ENCODE results near the gene AMDHD2.
A peak's percentile ranks its signal among the peaks of the same experiment; 100 is the strongest.

AMDHD2 gene

DNA sequence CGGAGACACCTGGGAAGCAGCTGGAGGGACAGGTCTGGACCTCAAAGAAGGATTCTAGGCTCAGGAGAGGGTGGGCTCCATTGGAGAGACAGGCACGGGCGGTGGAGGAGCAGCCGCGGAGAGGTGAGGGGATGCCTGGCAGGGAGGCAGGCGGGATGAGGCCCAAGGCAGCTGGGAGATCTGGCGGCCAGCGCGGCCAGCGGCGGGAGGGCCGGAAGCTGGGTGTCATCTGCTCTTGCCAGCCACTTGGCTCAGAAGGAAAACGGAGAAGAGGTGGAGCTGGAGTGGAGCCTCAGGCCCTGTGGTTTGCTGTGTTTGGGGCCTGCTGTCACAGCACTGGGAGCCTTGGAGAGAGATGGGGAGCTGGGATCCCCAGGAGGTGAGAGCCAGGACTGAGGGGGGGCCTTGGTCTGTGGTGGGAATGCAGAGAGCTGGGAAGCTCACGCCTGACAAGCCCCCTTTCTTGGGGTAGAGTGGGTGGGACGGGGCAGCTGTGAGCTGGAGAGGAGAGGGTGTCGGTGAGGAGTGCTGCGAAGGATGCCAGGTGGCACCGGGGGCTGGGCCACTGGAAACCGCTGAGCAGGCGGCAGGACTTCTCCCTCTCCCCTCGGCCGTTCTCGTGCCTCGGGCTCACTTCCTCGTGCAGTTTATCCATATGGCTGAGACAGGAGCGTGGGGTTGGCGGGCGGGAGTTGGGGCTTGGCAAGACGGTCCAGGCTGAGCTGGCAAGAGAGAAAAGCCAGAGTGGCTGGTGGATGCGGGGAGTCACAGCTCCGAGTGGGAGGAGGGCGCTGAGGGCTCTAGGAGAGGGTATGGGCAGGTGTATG, 37.2 kb upstream of the AMDHD2 start:
- no peak for DNase-seq (ENCODE audit: low spot score)

DNA sequence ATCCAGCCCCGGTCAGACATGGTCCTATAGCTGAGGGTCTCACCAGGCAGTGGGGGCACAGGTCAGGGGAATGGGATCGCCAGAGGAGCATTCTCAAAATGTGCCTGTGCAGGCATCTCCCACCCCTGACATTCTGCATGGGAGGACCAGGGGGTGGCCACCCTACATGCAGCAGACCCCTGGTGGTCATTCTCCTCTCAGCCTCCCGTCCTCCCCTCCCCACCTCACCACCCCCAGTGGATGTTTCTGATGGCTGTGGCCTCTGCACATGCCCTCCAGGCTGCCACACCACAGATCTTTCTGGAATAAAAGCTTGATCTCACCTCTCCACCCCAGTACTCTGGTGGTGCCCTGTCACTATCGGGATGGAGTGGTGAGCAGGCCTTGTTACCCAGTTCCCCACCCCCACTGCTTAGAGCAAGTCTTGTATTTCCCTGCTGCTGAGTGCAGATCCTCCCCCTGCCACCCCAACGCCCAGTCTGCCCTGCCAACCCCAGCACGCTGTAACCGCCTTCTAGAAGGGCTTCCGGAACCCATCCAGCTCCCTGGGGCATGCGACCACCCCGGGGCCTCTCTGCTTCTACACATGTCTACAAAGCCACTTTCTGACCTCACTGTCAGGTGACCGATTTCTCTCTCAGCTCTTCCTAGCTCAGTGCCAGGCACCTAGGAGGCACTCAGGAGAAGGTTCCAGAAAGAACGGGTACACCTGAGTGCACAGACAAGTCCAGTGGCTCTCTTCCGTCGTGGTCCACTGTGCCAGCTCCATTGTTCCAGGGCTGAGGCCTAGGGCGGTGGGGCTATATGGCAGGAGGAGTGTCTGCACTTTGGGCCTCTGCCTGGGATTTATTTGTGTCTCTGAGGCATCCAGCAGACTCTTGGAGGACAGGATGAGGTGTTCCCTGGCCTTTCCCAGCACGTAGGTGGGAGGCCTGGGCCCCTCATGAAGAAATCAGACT, 36.0 kb upstream of the AMDHD2 start:
- DNase-seq (ENCODE audit: low spot score): no peak

DNA sequence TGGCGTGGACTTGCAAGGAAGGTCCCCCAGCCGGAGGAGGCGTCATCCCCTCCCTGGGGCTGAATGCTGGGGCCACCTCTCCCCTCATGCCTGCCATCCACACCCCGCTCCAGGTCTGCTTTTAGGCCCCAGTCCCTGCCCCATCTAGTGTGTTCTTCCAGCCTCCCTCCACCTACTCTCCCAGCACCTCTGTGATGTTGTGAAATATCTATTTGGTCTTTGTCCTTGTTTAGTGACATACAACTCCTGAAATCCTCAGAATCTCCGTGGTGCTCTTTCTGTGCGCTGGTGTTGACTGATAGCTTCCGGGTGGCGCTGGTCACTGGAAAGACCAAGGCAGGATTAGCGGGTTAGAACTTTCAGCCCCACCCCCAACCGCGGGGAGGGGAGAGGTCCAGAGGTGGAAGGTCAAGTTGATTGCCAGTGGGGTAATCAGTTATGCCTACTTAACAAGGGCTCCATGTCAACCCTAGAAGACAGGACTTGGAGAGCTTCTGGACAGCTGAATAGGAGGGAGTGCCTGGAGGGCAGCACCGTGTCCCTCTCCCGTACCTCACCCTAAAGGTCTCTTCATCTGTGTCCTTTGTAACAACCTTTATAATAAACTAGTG, 35.2 kb upstream of the AMDHD2 start:
- no peak for DNase-seq (ENCODE audit: low spot score)

DNA sequence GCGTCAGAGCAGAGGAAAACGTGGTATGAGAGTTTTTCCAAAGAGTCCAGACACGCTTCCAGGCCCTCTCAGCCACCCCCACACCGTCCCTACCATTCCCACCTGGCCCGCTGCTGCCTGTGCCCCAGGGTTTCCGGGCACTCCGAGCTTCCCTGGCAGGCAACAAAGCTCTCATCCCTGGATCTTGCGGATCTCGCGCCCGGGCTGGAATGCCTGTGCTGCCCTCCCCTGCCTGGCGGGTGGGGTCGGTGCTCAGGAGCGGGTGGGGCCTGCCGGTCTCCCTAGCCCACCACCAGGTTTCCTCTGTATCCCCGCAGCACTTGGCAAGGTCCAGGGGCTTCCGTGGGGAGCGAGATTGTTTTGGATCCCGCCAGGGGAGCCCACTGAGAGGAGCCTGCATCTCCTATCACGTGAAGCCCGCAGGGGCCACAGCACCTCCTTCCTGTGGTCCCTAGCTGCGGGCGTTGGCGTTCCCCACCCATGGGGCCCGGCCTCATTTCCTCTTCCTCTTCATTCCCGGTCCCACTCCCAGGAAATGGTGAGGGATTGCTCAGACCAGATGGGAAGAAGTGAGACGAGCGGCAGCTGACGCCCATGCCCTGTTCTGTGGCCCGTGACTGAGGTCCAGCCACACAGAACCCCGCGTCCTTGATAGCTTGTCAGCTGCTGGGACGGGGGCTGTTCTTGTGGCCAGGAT, 34.2 kb upstream of the AMDHD2 start:
- no peak for DNase-seq (ENCODE audit: low spot score)

DNA sequence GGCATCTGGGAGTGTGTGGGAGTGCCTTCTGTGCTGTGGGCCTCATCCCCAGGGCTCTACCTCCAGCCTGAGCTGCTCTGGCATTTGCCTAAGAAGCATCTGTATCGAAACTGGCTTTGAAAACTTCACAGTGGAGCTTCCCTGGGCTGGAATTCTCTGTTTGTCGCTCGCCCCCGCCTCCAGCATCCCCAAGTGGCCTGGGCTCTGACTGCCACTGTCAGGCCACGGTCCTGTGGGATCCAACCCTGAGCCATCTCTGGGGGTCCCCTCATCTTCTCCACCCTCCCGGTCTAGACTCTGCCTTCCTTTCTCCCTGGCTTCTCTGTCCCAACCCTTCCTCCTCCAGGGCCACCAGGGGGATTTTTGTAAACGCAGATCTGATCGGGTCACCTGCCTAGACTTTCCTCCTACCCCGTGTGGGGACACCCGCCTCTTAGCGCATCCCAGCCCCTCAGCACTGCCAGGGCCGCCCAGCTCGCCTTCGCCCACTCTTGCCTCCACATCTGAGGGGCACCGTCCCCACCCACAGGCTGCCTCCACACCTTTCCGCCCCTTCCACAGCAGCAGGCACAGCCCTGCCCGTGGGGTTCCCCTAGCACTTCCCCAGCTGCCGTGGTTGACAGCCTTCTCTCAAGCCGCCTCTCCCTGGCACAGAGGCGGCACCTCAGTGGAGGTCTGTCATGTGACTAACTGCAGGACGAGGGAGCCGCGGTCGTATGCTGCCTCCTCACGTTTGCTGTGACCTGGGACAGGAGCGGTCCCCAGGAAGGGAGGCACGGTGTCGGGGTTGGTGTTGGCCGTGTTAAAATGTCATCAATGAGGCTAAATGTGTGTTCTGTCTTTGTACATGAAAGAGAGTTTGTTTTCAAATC, 33.3 kb upstream of the AMDHD2 start:
- DNase-seq (ENCODE audit: low spot score): peak; percentile 71

GRCh38 chr16:2487517-2487842, 32.7 kb upstream of the AMDHD2 start:
- no peak for DNase-seq (ENCODE audit: low spot score)

- no peak for DNase-seq (ENCODE audit: low spot score)
Measured at GRCh38 chr16:2487903-2488531, 32.2 kb upstream of the AMDHD2 start.

DNA sequence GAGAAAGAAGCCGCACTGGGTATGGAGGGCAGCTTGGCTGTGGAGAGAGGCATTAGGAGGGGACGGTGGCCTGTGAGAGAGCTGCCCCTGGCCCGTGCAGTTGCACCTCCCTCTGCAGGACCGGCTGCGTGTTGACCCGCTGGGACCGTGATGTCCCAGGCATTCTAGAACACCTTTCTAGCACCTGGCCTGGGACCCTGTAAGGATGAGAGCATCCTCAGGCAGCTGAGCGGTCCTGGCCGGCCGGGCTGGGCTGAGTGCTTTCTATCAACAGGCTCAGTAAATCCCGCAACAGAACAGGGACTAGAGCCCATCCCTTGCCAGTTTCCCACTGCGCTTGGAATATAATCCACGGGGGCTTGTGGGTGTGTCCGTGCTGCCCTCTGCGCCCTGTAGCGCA, 30.6 kb upstream of the AMDHD2 start:
- DNase-seq (ENCODE audit: low spot score): no peak

DNA sequence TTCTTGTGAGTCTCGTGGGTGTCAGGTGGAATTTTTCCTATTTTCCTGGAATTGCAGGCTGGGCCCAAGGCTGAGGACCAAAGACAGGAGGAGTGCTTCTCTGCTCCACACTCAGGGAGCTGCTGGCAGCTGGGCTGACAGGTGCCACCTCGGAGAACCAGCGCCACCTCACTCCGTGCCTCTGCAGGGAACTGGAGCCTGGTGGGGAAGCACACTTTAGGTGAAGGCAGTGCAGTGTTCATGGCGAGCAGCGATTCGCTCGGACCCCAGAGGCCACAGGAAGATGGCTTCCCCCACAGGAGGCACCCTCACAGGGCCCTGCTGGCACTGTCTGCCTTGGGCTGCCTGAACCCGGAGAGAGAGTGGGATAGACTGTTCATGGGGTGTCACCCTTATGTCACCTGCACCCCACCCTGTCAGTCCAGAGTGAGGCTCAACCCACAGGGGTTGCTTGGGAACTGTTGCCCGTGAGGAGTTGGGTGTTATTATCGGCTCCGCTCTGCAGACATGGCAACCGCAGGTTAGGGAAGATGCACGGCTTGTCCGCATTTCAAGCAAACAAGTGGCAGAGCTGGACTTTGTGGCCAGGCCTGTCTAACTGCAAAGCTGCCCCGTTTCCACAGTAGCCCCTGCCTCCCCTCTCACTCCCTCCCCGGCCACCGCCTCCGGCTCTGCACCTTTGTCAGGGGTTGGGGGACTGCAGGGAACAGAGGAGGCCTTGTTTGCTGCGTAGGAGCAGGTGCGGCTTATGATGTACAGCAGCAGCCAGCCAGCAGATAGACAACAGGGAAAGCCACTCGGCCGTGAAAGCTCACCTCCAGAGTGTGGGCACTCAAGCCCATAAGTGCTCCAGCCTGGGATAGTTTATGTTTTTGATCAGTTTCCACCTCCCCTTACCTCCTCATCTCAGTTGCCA, 29.7 kb upstream of the AMDHD2 start:
- peak; percentile 28 for DNase-seq (ENCODE audit: low spot score)

GRCh38 chr16:2492292-2492691, 27.9 kb upstream of the AMDHD2 start:
- no peak for DNase-seq (ENCODE audit: low spot score)

- no peak for DNase-seq (ENCODE audit: low spot score)
Measured at GRCh38 chr16:2493605-2494004, 26.6 kb upstream of the AMDHD2 start.

GRCh38 chr16:2494616-2495015, 25.6 kb upstream of the AMDHD2 start:
- no peak for DNase-seq (ENCODE audit: low spot score)

- DNase-seq (ENCODE audit: low spot score): no peak
Measured at GRCh38 chr16:2495041-2495440, 25.1 kb upstream of the AMDHD2 start.

- no peak for DNase-seq (ENCODE audit: low spot score)
Measured at GRCh38 chr16:2496223-2497115, 23.7 kb upstream of the AMDHD2 start.

DNA sequence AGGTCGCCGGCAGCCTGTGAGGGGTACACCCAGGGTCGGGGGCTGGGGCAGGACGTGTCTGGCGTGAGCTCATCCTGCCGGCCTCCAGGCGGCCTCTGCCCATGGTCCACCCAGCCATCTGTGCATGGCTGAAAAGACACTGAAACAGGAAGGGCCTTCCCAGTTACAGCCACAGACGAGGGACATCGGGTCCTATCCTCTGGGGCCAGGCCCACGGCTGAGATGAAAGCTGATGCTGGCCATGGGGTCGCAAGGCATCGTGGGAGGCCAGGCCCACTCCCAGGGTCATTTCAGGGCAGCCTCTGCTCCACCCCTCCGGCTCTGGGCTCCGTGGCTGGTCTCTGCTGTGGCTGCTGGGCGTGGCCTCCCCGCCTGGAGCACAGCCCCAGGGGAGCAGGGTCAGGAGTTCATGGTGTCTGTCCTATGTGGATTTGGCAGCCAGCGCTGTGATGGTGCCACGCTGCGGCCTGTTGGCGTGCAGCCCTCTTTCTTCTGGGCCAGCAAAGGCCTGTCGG, 23.0 kb upstream of the AMDHD2 start:
- no peak for DNase-seq (ENCODE audit: low spot score)

DNA sequence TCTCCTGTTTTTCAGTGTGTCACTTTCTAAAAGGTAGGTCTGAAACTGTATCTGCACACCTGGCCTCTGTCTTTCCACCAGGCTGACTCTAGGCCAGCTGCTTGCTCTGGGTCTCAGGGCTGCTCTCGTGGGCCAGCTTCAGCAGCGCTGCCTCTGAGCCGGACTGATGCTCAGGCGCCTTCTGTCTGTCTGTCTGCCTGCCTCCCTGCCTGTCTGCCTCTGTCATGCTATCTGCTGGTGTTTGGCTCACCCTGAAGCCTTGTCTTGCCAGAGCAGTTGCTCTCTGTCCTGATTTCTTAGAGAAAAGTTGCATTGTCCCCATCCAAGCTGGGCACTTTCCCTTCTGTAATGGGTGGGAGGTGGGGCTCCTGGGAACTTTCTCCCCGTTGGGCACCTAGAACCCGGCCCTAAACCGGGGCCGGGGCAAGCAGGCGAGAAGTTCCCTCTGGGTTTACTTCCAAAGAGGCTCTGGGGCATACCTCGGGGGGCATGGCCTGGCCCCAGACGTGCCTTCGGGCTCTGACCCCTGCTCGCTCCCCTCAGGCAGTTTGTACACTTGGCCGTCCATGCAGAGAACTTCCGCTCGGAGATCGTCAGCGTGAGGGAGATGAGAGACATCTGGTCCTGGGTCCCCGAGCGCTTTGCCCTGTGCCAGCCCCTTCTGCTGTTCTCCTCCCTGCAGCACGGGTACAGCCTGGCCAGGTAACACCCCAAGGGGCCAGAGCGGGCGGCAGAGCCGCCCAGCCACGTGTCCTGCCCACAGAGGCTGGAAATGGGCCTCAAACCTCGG, 22.3 kb upstream of the AMDHD2 start:
- DNase-seq (ENCODE audit: low spot score): no peak

DNA sequence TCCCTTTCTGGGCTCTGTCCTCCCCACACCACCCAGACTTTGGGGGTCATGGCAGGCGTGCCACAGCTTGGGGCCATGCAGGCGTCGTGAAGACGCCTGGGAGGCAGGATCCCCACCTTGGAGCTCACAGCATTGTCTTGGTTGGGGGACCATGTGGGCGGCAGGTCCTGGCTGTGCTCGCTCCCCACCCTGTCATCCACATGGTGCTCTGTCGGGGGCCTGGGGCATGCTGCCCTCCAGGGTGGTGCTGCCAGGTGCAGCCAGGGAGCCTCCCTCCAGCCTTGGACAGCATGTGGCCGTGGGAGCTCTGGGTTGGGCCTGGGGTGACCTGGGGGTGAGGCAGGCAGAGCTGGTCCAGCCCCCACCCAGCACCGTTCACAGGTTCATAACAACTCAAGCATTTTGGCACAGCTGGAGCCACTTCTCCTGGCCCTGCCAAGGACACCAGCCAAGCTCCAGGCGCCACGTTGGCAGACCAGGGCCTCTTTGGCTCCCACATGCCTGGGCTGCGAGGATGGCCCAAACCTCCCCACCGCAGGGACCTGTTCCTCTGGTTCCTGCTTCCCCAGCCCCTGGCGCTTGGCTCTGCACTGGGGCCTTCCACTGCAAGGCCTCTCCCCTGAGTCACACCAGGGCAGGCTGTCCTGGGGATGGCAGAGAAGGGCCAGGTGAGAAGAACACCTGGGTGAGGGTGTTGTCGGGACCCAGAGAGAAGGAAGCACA, 21.5 kb upstream of the AMDHD2 start:
- peak; percentile 33 for DNase-seq (ENCODE audit: low spot score)
